Fibroblast of lung (primary cell): Measurements from ENCODE around the gene CIC.

Experiments
- EZH2 ChIP-seq: IDR thresholded peaks from 2 replicates; pipeline ENCODE4 v1.5.1; 2012; ENCODE audit warnings: low read length, control low read depth, mild to moderate bottlenecking; ENCODE audit errors: missing control alignments
- TF ChIP-seq, protein P1 (sequence below), 2 donors: IDR thresholded peaks in 1 of 2; conservative IDR thresholded peaks in 1 of 2; 1 replicate in 1 of 2; 2 replicates in 1 of 2; pipeline ENCODE4 v1.5.1; 2011 to 2012; ENCODE audit warnings: low read length in 2 of 2, control low read depth in 1 of 2, inconsistent platforms in 1 of 2, low read depth in 1 of 2, mild to moderate bottlenecking in 1 of 2

DNA sequence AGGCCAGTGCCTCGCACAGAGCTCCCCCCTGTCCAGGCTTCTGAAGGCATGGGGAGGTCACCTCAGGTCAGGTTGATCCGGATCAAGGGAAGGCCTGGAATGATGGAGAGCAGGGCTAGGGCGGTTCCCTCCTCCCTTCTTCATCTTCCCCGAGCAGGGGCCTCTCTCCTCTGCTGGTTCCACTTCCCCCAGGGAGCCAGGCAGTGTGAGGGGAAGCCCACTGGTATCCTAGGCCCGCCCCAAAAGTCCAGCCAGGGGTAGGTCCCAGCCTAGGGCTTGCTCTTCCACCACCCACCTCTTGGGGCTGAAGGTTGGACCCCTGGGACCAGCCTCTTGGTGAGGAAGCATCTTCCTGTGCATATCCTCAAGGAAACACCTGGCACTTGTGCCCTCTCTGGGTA, 16.5 kb downstream of the CIC start:
- TF ChIP-seq, protein P1, sequence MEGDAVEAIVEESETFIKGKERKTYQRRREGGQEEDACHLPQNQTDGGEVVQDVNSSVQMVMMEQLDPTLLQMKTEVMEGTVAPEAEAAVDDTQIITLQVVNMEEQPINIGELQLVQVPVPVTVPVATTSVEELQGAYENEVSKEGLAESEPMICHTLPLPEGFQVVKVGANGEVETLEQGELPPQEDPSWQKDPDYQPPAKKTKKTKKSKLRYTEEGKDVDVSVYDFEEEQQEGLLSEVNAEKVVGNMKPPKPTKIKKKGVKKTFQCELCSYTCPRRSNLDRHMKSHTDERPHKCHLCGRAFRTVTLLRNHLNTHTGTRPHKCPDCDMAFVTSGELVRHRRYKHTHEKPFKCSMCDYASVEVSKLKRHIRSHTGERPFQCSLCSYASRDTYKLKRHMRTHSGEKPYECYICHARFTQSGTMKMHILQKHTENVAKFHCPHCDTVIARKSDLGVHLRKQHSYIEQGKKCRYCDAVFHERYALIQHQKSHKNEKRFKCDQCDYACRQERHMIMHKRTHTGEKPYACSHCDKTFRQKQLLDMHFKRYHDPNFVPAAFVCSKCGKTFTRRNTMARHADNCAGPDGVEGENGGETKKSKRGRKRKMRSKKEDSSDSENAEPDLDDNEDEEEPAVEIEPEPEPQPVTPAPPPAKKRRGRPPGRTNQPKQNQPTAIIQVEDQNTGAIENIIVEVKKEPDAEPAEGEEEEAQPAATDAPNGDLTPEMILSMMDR (conservative IDR thresholded peaks at IDR 0.05 in 1 of 2, IDR thresholded peaks at IDR 0.05 in 1 of 2; ENCODE audit: low read depth in 1 of 2, low read length in 2 of 2) = no peak
- TF ChIP-seq EZH2 = no peak
